22Rv1 (cell line): Measurements from ENCODE around the gene SYT15.
"Not testable (repeated sequence)": the region's sequence is repeated elsewhere in the genome, so short reads cannot be mapped to it uniquely, and the experiment has no call there.

Experiments
- ZFX ChIP-seq: fragments of 450-650 bp; IDR thresholded peaks from 2 replicates; pipeline ENCODE4 v1.6.1; 2017; ENCODE audit warnings: antibody characterized with exemption, borderline replicate concordance
- TF ChIP-seq, protein P1 (sequence below): fragments of 450-650 bp; IDR thresholded peaks from 2 replicates; pipeline ENCODE4 v1.5.1; 2017; ENCODE audit warnings: mild to moderate bottlenecking

DNA sequence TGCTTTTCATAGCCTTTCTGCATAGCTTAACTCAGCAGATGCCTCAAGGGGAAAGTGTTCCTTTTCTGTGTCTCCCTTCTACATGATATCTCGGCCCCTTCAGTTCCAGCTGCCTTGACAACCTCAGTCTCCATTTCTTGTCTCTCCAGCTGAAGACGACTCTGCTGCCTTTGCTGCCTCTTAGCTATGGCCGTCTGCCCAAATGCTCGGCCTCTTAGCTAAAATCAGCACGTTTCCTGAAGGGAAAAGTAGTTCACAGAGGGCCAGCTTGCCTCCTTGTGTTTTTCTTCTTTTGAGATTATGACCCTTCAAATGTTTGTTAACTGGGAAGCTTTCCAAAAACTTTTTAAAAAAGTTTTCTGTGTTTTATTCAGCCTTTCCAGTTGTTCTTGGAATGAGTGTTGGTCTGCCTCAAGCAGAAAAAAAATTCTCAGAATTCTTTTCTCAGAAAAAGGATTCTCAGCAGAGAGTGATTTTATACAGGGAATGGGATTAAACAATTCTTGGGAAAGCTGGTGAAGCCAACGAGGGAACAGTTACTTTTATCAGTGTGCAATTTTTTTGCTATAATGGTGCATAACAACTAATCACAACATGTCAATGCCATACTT, 15.6 kb downstream of the SYT15 start:
- TF ChIP-seq, protein P1, sequence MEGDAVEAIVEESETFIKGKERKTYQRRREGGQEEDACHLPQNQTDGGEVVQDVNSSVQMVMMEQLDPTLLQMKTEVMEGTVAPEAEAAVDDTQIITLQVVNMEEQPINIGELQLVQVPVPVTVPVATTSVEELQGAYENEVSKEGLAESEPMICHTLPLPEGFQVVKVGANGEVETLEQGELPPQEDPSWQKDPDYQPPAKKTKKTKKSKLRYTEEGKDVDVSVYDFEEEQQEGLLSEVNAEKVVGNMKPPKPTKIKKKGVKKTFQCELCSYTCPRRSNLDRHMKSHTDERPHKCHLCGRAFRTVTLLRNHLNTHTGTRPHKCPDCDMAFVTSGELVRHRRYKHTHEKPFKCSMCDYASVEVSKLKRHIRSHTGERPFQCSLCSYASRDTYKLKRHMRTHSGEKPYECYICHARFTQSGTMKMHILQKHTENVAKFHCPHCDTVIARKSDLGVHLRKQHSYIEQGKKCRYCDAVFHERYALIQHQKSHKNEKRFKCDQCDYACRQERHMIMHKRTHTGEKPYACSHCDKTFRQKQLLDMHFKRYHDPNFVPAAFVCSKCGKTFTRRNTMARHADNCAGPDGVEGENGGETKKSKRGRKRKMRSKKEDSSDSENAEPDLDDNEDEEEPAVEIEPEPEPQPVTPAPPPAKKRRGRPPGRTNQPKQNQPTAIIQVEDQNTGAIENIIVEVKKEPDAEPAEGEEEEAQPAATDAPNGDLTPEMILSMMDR, result not testable (repeated sequence)
- not testable (repeated sequence) for TF ChIP-seq ZFX
